Brain microvascular endothelial cell (primary cell): ENCODE results near the gene GULP1.

Experiments used
- DNase-seq: peaks from one replicate; pipeline ENCODE4 v3.0.0-alpha.2; 2020
- H3K27ac ChIP-seq: fragments of 250-450 bp; sonication (Bioruptor Pico); 2 replicates; pipeline ENCODE4 v1.5.1; 2020; ENCODE audit warnings: mild to moderate bottlenecking, moderate library complexity
- H3K27me3 ChIP-seq: fragments of 250-450 bp; sonication (Bioruptor Pico); replicated peaks from 2 replicates; pipeline ENCODE4 v1.5.1; 2020; ENCODE audit warnings: mild to moderate bottlenecking
- H3K36me3 ChIP-seq: fragments of 250-450 bp; sonication (Bioruptor Pico); replicated peaks from 2 replicates; pipeline ENCODE4 v1.5.1; 2020; ENCODE audit warnings: mild to moderate bottlenecking
- H3K4me3 ChIP-seq: 2 replicates; pipeline ENCODE4 v1.5.1; 2011; ENCODE audit warnings: low read depth, mild to moderate bottlenecking, control low read depth, low read length, moderate library complexity
- in situ Hi-C: cut with HindIII; loops from 2 replicates; pipeline ENCODE4 v1.10.0; 2017; ENCODE audit warnings: low sequenced_read_pairs, low pct_ligation_motif_present
- TF ChIP-seq, protein P1 (sequence below): IDR thresholded peaks from 2 replicates; pipeline ENCODE4 v1.5.1; 2011; ENCODE audit warnings: low read depth, mild to moderate bottlenecking, moderate library complexity, low read length, control low read depth, inconsistent platforms; ENCODE audit errors: missing control alignments

GULP1 gene

DNA sequence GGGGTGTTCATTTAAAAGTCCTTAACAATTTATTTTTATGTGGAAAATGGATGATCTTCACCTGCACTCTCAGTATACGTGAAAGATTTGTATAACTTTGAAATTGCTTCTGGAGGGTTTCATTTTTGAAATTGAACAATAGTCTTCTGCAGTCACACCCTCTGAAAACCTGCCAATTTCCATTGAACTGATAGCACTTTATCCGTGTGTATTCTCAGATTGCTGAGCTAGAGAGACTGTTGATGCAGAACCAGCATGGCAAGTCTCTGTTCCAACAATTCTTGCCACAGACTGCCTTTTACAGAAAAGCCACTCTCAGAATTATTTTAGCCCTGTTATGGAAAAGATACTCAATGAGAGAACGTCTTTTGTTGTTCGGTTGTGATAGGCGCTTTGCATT, 6.6 kb upstream of the GULP1 start:
- in situ Hi-C loops: no loop called here
- no peak overlapping the region for H3K4me3 ChIP-seq
- H3K27ac ChIP-seq: no peak overlapping the region
- H3K36me3 ChIP-seq: no peaks in the 10 kb centered on the region
- no peaks in the 10 kb centered on the region for H3K27me3 ChIP-seq
- no peak for DNase-seq
- TF ChIP-seq, protein P1, sequence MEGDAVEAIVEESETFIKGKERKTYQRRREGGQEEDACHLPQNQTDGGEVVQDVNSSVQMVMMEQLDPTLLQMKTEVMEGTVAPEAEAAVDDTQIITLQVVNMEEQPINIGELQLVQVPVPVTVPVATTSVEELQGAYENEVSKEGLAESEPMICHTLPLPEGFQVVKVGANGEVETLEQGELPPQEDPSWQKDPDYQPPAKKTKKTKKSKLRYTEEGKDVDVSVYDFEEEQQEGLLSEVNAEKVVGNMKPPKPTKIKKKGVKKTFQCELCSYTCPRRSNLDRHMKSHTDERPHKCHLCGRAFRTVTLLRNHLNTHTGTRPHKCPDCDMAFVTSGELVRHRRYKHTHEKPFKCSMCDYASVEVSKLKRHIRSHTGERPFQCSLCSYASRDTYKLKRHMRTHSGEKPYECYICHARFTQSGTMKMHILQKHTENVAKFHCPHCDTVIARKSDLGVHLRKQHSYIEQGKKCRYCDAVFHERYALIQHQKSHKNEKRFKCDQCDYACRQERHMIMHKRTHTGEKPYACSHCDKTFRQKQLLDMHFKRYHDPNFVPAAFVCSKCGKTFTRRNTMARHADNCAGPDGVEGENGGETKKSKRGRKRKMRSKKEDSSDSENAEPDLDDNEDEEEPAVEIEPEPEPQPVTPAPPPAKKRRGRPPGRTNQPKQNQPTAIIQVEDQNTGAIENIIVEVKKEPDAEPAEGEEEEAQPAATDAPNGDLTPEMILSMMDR: no peak

DNA sequence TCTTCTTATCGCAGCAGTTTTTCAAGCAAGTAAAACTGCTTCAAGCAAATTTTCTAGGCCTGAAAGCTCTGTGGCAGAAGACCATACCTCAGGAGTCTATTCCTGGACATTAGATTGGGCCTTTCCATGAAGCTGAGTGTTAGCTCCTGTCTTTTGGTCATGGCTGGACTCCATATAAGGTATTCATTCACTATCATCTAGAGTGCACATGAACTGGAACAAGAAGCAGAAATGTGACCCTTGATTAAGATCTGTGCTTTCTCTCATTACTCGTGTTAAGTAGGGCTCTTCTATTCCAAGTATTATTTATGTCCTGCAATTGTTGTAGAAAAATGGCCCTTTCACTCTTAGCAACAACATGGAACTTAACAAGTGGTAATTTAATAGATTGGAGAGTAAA, 5.9 kb upstream of the GULP1 start:
- DNase-seq: no peak
- Histone ChIP-seq H3K27me3 (no peaks in the 10 kb centered on the region), H3K36me3 (no peaks in the 10 kb centered on the region), H3K27ac (no peak overlapping the region), H3K4me3 (no peak overlapping the region)
- TF ChIP-seq, protein P1: no peak
- in situ Hi-C loops: no loop called here

DNA sequence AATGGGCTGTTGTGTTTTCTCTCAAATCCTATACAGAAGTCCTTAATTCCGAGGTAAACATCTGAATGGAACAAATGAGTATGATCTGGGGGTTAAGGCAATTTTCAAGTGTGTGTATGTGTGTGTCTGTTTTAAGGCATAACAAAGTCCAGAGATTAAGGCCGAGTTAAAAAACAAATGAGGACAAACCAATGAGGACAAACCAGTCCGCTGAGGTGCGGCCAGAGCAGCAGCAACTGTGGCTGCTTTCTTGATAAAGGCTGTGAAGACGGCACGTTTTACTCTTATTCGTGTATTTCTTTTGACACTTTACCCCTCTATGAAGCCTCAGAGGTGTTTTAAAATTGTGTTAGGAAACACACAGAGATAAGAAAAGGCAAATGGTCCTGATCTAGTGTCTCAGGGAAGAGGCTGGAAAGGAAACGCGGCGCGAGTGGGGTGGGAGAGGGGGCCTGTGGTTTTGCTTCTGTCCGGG, 495 bp upstream of the GULP1 start:
- TF ChIP-seq, protein P1: no peak
- Histone ChIP-seq H3K27me3 (no peaks in the 10 kb centered on the region), H3K4me3 (peak overlapping the region; percentile 86), H3K36me3 (no peaks in the 10 kb centered on the region), H3K27ac (no peak overlapping the region)
- no peak for DNase-seq
- in situ Hi-C loops: no loop called here

DNA sequence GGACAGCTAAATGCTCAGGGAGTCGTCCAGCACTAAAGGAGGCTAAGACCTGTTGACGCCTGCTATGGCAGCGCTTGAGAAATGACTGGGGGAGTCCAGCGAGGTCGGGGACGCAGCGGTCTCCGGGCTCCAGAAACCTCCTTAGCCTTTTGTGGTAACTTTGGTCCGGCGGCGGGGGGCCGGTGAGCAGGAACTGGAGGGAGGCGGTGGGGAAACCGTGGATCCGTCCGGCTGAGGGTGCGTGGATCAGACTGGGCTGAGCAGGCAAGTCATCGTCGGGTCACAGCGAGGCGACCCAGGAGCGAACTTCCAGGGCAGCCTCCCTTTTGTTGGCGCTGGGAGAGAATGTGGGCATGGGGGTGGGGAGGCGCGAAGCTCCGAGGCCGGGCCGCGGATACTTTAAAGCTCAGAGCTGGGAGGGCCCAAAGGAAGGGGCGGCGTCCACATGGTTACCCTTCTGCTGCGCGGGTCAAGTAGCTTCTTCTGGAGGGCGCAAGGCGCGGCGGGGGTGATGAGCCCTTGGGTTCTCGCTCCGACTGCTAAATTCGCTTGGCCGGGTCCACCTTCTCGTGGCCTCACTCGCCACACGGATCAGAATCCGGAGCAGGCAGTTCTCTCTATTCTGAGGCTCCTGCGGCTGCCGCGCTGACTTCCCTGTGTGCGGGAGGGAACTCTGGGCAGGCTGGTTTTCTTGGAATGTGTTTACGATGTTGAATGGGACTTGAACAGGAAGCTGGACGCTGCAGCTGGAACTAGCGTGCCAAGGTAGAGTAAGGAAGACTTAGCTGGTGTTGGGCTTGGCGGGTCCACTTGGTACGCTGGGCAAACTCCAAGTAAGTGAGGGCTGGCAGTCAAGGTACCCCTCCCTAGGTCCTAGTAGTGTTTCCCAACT, 920 bp downstream of the GULP1 start:
- Histone ChIP-seq H3K27ac (peak overlapping the region; percentile 26), H3K27me3 (no peaks in the 10 kb centered on the region), H3K36me3 (no peaks in the 10 kb centered on the region), H3K4me3 (peak overlapping the region; percentile 86)
- TF ChIP-seq, protein P1: no peak
- DNase-seq: peak; percentile 66
- in situ Hi-C loops: no loop called here

DNA sequence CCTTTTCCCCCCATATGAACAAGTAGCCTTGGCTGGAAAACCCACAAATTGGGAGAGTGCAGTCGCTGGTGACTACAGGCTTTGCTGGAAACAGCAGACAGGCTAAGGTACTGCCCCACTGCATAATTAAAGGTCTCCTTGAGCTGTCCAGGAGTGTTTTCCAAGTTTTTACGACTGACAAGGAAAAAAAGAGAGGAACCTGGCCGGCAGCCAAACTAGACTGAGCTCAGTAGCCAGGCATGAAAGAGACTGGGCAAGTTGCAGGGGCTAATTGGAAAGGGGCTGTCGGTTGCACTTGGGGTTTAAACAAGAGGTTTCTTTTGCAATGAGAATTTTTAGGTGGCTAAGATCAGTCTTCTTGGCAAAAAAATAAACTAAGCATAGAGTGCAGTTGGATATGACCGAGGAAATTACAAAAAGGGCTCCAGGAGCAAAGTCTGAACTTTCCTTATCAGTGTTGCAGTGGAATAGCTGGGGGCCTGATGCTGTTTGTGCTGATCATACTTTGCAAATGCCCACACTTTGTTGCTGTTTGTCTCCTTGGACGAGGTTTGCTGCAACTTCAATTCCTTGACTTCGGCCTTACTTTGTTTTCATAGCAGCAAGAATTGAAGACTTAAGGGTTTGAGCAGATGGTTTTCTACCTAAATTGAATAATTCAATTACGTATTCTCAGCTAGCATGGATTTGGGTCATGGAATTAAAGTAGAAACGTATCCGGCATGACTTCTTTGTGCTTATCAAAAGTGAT, 2.1 kb downstream of the GULP1 start:
- Histone ChIP-seq H3K27me3 (no peaks in the 10 kb centered on the region), H3K36me3 (no peaks in the 10 kb centered on the region), H3K27ac (peak overlapping the region; percentile 7), H3K4me3 (peak overlapping the region; percentile 86)
- peak; percentile 68 for DNase-seq
- TF ChIP-seq, protein P1: no peak
- in situ Hi-C loops: no loop called here
